Endothelial cell of hepatic sinusoid (primary cell): Measurements from ENCODE around the gene CKS1B.
"Not testable (repeated sequence)": the region's sequence is repeated elsewhere in the genome, so short reads cannot be mapped to it uniquely, and the experiment has no call there.

Experiments
- in situ Hi-C: cut with HindIII; loops from 2 replicates; pipeline ENCODE4 v1.10.0; 2017; ENCODE audit warnings: low sequenced_read_pairs

CKS1B gene

GRCh38 chr1:154962156-154962749 lies 12.2 kb upstream of the CKS1B start:
- in situ Hi-C loops, result no loop called here

- in situ Hi-C loops, result no loop called here
These were observed 11.6 kb upstream of the CKS1B start for GRCh38 chr1:154962795-154963330.

GRCh38 chr1:154963643-154964042 lies 10.8 kb upstream of the CKS1B start:
- in situ Hi-C loops, result no loop called here

- in situ Hi-C loops, result no loop called here
These were observed 10.1 kb upstream of the CKS1B start for GRCh38 chr1:154964359-154964758.

- in situ Hi-C loops, result no loop called here
These were observed 8.4 kb upstream of the CKS1B start for GRCh38 chr1:154966111-154966510.

GRCh38 chr1:154967331-154967950 lies 7.0 kb upstream of the CKS1B start:
- in situ Hi-C loops, result no loop called here

- in situ Hi-C loops, result no loop called here
These were observed 5.8 kb upstream of the CKS1B start for GRCh38 chr1:154968731-154969130.

GRCh38 chr1:154969246-154969645 lies 5.2 kb upstream of the CKS1B start:
- in situ Hi-C loops, result no loop called here

GRCh38 chr1:154969860-154970452 lies 4.5 kb upstream of the CKS1B start:
- in situ Hi-C loops, result no loop called here

GRCh38 chr1:154970631-154971340 lies 3.7 kb upstream of the CKS1B start, which contains the start of gene SHC1:
TSS of gene SHC1 (minus strand) at chr1:154970747. CDS start at chr1:154970526, 221 bp downstream.
- in situ Hi-C loops, result no loop called here

- in situ Hi-C loops, result no loop called here
These were observed 3.0 kb upstream of the CKS1B start for GRCh38 chr1:154971341-154971998.

GRCh38 chr1:154972213-154972516 lies 2.3 kb upstream of the CKS1B start:
- in situ Hi-C loops, result no loop called here

- in situ Hi-C loops, result no loop called here
These were observed 1.8 kb upstream of the CKS1B start for GRCh38 chr1:154972517-154973343.

GRCh38 chr1:154973344-154974101 lies 958 bp upstream of the CKS1B start:
- in situ Hi-C loops, result no loop called here

- in situ Hi-C loops, result no loop called here
These were observed 427 bp downstream of the CKS1B start for GRCh38 chr1:154974808-154975408.

- in situ Hi-C loops, result no loop called here
These were observed 1.1 kb downstream of the CKS1B start for GRCh38 chr1:154975409-154976059.

- in situ Hi-C loops, result not testable (repeated sequence)
These were observed 3.3 kb downstream of the CKS1B start for GRCh38 chr1:154977762-154978161.

GRCh38 chr1:154978360-154978759 lies 3.9 kb downstream of the CKS1B start:
- in situ Hi-C loops, result no loop called here

GRCh38 chr1:154982341-154982740 lies 7.9 kb downstream of the CKS1B start:
- in situ Hi-C loops, result no loop called here
